GM19328 (cell line): ENCODE data around the gene NDUFS1.
"Not testable (repeated sequence)": the region's sequence is repeated elsewhere in the genome, so short reads cannot be mapped to it uniquely, and the experiment has no call there.

Source experiments
- ATAC-seq: cut with Tn5 transposase; IDR thresholded peaks from one replicate; pipeline ENCODE4 v1.9.1; 2021; ENCODE audit warnings: mild to moderate bottlenecking, moderate library complexity; ENCODE audit not compliant: unreplicated experiment

The NDUFS1 gene

DNA sequence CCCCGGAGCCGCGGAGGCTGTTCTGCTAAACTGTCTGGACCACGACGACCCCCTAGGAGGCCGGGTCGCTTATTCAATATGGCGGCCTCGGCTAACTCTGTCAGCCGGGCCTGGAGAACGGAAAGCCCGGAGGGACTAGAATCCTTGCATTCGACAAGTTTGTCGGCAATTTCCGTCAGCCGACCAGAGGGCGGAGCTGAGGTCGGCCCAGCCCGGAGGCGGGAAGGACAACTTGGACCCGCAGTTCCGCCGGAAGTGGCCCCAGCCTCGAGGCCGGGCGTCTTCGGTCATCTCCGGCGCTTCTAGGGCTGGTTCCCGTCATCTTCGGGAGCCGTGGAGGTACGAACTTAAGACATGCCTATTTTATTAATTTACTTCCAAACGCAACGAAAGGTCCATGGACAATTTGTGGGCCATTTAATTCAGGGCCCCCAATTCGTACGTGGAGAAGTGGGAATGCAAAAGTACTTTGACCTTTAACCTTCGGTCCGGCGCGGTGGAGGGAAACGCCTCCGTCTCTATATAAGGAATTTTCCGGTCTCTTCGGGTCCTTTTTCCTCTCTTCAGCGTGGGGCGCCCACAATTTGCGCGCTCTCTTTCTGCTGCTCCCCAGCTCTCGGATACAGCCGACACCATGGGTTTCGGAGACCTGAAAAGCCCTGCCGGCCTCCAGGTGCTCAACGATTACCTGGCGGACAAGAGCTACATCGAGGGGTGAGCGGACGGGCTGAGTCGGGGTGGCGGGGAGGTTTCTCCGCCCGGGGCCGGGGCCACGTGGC lies at the start of gene NDUFS1, which contains the start of gene EEF1B2:
TSS of gene NDUFS1 (minus strand) at position 99 of the 779 bp plus-strand sequence. CDS start 5,766 bp downstream, outside the sequence.
TSS of gene EEF1B2 (plus strand) at position 550 of the 779 bp plus-strand sequence. CDS start at position 635, 85 bp downstream.
- peak; percentile 87 for ATAC-seq

DNA sequence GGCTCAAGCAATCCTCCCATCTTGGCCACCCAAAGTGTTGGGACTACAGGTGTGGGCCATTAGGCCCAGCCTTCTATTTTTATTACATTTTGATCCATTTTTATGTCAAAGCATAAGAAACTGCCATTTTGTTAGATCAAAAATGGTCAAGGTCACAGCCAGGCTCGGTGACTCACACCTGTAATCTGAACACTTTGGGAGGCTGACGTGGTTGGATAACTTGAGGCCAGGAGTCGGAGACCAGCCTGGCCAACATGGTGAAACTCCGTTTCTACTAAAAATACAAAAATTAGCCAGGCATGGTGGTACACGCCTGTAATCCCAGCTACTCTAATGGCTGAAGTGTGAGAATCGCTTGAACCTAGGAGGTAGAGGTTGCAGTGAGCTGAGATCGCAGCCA lies 49.7 kb upstream of the NDUFS1 start:
- ATAC-seq: no peak

DNA sequence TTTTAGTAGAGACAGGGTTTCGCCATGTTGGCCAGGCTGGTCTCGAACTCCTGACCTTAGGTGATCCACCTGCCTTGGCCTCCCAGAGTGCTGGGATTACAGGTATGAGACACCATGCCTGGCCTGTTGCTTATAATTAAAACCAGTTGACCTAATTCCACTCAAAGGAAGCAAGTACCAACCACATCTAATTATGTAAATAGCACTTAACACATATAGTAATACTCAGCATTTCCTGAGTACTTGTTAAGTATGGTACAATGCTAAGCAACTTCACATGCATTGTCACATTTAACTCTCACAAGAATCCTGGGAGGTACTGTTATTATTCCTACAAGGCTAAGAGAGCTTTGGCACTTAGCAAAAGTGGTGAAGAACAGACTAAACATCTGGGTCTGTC lies 48.1 kb upstream of the NDUFS1 start:
- ATAC-seq: not testable (repeated sequence)

DNA sequence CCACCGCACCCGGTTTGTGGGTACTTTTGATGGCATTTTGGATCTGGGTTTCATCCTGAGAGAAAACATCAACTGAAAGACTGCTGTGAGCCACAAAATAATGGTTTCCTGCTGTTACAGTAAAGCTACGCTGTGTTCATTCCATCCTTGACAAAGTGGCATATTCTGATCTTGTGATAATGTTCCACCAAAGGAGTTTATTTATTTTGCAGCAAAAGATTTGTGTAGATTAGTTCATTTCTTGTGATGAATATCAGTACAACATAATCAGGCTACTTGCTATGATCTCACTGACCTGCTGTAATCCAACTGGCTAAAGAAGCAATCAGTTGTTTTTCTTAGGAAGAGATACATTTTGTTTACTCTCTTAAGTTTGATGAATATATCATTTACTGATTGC lies 45.5 kb upstream of the NDUFS1 start:
- no peak for ATAC-seq

DNA sequence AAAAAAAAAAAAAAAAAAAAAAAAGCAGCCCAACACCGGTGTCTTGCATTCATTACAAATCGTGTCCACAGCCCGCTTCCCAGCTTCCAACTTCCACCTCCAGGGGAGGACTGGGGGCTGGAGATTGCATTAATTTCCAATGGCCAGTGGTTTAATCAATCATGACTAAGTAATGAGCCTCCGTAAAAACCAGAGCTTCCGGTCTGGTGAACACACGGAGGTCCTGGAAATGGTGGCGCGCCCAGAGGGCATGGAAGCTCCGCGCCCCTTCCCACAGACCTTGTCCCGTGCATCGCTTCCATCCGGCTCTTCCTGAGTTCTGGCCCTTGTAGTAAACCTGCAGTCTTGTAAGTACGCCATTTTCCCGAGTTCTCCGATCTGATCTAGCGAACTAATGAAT lies 44.1 kb upstream of the NDUFS1 start:
- ATAC-seq: no peak

DNA sequence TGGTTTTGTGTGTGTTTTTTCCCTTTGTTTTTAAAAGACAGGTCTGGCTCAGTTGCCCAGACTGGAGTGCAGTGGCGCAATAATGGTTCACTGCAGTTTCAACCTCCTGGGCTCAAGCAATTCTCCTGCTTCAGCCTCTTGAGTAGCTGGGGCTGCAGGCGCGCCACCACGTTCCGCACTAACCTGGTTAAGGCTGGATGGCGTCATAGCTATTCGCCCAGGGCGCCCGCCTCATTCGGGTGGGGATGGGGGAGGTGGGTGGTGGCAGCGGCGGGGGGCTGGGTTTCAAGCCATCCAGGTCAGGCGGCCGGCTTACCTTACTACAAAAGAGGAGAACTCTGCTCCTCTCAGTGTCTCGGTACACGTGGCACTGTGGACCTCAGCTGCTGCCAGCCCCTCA lies 43.2 kb upstream of the NDUFS1 start:
- no peak for ATAC-seq

DNA sequence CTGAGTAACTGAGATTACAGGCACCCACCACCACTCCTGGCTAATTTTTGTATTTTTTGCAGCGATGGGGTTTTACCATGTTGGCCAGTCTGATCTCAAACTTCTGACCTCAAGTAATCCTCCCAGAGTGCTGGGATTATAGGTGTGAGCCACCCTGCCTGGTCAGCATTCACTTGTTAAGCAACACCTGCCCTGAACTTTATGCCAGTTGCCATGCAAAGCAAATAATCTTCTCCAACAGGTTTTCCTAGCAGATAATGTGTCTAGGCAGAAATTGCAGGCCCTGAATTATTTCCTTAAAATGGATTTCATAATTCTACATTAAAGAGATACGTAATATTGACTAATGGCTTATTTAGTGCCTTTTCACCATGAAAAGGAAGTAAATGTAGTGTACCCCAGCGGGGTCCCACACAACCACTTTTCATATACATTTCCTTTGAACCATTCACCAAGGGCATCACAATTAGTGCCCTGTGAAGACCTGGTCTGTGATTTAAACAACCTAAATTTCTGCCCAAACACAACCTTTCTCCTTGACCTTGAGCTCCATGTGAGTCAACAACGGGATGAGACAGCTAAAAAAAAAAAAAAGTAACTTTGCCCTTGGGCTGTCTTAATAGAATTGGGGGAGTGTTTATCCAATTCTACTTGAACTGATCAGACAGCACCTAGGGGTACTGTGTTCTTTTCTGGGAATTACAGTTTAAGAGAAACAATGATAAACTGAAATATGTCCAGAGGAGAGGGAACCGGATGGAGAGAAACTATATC lies 42.0 kb upstream of the NDUFS1 start:
- ATAC-seq: no peak

DNA sequence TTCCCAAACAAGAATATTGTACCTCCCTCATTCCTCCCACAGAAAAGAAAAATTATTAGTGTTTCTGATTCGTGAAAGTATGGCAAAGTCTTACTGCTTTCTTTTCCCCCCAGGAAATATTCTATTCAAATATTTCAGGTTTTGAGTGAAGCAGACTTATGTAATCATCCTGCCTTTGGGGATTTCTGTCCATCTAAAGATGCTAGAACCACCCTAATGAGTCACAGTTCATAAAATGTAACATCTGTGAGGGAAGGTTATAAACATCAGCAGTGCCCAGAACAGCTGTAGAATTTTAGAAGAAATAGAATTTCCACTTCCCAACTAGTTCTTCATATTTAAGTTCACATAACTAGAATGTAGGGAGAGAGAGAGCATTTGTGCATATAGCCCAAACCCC lies 39.4 kb upstream of the NDUFS1 start:
- no peak for ATAC-seq

DNA sequence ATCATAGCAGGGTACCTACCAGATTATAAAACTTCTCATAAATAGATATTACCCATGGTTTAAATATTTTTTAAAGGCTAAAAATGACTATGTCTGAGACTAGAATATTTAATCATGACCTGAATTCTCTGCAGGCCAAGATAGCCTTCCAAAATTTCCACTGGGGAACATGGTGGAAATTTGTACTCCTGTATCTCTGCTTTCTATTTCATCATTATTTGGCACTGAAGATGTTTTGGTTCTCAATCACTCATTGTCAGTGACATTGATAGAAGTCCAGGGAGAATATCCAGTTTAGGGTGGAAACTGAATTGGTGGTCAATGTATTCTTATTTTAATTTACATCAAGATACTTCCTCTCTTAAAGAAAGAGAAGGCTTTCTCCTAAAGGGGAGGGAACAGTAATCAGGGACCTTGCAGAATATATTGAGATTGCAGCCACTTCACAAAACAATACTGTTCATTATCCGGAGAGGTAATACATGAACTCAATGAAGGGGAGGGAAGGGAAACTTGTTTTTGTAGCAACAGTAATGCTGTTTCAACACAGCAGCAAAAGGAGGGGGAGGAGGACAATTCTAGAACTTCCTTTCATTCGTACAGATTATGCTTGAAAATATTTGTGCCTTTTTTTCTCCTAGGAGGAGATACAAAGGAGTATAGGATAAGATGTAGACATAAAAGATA lies 34.6 kb upstream of the NDUFS1 start:
- ATAC-seq: no peak

DNA sequence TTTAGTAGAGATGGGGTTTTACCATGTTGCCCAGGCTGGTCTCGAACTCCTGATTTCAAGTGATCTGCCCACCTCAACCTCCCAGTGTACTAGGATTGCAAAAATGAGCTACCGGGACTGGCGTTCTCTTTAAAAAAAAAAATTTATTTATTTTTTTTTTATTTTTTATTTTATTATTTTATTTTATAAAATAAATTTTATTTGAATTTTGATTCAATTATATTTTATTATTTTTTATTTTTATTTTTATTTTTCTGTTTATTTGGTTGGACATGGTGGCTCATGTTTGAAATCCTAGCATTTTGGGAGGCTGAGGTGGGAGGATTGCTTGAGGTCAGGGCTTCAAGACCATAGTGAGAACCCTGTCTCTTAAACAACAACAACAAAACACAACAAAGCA lies 32.9 kb upstream of the NDUFS1 start:
- ATAC-seq: no peak

DNA sequence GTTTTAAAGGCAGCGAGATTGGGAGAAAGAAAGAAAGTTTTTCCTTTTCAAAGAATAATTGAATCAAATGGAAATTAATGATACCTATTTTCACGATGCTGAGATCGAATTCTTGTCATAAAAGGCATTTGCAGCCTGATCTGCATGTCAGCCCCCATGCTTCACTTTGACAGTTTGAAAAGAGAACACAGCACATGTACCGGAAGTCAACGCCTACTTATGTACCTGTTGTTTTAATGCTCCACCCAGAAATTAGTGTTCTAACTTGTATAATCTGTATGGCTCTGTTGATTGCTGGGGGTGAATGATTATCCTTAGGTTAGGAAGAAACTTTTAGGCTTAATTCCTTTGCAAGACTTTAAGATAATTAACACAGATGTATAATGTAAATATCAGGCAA lies 31.4 kb upstream of the NDUFS1 start:
- ATAC-seq: no peak

DNA sequence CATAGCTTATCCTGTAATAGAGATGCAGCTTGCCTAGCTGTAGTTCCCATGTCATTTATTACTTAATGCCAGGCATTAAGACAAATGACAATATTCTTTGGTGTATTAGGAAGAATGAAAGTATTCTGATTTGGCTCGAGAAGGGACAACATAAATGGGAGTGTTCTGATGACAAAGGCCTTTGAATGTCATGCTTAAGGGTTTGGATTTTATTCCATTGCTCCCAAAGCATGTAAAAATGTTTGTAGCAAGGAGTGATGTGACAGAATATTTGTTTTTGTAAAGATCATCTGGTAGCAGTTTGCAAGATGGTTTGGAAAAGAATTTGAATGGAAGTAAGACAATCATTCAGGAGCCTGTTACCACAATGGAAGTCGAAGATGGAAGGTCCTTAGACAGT lies 30.9 kb upstream of the NDUFS1 start:
- ATAC-seq: no peak

DNA sequence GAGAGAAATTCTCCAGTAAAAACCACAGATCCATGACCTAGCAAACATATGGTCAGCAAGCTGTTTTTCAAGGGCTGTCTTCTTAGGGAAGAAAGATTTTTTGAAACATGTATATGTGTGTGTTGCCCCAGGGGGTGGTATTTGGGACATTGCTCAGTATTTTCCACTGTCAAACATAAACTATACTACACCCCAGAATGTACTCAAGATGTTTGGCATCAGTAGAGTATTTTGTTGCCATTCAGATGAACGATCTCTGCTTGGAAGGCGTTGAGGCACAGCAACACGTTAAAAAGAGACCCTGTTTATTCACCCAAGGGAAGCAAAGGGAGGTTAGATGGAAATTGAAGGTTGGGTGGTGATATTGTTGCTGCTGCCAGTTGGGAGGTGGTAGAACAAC lies 30.4 kb upstream of the NDUFS1 start:
- ATAC-seq: no peak

DNA sequence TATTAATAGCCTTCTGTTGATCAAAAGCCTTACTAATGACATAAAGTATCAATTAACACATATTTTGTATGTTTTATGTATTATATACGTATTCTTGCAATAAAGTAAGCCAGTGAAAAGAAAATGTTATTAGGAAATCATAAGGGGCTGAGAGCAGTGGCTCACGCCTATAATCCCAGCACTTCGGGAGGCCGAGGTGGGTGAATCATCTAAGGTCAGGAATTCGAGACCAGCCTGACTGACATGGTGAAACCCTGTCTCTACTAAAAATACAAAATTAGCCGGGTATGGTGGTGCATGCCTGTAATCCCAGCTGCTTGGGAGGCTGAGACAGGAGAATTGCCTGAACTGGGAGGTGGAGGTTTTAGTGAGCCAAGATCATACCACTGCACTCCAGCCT lies 22.3 kb upstream of the NDUFS1 start:
- not testable (repeated sequence) for ATAC-seq

DNA sequence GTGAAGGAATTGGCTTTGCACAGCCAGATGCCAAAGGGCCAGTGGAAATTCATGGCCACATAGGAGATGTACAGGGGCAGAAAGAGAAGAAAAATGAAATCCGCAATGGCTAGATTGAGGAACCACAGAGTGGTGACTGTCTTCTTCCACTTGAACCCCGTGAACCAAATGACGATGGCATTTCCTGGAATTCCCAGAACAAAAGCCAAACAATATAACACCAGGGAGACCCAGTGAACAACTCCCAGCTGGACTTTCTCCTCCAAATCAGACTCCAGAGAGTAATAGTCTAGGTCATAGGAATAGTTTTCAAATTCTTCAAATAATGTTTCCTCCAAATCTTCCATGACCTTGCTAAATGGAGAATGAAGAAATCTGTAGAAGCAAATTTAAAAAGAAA lies 17.7 kb upstream of the NDUFS1 start:
- no peak for ATAC-seq

DNA sequence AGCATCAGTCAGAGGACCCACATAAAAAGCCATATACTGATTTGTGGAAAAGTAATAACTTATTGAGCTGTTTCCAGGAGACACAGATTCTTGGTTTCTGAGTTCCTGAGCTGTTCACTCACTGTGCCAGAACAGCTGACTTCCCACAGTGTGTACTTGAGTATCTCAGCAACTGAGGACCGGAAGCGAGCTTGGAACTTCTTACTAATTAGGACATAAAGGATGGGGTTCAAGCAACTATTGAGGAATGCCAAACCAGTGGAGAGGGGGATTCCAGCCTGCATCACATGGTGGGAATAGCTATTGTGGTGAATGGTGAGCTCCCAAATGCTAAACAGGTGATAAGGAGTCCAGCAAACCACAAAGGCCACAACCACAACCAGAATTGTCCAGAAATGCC lies 16.9 kb upstream of the NDUFS1 start:
- no peak for ATAC-seq

DNA sequence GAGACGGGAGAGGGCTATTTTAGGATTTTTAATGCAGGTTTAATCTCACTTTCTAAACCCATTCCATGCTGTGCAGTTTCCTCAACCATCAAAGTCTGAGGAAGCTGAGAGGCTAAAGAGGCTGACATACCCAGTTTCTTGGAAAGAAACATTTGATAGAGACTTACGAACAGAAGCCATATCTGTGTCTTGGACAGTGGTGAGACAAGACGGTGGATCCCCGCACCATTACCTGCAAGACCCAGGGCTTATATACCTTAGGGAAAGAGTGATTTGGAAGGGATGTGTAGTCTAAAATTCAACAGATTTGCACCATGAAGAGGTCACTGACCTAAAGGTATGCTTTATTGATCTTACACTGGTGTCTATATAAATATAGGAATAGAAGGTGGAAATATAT lies 13.9 kb upstream of the NDUFS1 start:
- ATAC-seq: no peak

DNA sequence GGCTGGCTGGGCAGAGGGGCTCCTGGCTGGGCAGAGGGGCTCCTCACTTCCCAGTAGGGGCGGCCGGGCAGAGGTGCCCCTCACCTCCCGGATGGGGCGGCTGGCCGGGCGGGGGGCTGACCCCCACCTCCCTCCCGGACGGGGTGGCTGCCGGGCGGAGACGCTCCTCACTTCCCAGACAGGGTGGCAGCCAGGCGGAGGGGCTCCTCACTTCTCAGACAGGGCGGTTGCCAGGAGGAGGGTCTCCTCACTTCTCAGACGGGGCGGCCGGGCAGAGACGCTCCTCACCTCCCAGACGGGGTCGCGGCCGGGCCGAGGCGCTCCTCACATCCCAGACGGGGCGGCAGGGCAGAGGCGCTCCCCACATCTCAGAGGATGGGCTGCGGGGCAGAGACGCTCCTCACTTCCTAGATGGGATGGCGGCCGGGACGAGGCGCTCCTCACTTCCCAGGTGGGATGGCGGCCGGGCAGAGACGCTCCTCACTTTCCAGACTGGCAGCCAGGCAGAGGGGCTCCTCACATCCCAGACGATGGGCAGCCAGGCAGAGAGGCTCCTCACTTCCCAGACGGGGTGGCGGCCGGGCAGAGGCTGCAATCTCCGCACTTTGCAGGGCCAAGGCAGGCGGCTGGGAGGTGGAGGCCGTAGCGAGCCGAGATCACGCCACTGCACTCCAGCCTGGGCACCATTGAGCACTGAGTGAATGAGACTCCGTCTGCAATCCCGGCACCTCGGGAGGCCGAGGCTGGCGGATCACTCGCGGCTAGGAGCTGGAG lies 12.6 kb upstream of the NDUFS1 start:
- ATAC-seq: not testable (repeated sequence)

DNA sequence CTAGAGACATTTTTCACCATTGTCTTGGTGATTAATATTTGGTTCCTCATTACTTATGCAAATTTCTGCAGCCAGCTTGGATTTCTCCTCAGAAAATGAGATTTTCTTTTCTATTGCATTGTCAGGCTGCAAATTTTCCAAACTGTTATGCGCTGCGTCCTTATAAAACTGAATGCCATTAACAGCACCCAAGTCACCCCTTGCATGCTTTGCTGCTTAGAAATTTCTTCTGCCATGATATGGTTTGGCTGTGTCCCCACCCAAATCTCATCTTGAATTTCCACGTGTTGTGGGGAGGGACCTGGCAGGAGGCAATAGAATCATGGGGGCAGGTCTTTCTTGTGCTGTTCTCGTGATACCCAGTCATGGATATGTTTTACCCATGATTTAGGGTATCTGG lies 9.0 kb upstream of the NDUFS1 start:
- not testable (repeated sequence) for ATAC-seq

DNA sequence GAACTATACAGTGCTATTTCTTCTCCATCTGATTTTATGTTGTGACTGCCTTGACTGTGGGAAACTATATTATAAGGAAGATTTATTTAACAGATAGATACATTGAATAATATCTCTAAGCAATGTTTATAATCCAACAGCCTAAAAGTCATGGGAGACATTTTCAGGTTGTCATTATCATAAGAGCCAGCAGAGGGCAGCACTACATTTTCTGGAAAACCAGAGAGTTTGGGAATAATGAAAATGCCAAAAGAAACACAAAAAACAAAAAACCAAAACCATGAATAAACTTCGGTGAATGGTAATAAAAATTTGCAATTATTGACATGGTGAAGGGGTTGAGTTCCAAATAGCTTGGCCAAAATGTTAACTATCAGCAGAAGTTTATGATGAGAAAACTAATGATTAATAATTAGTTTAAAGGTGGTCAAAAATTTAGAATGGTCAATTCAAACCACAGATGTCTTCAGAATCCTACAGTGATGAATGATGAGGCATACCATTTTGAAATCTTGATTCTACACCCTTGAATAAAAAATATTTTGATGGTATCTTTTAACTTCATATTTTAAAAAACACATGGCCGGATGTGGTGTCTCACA lies 5.1 kb upstream of the NDUFS1 start:
- ATAC-seq: no peak
